ENCODE data around the gene FAF1. TPM values are rescaled to one million over a fixed set of nuclear protein-coding genes. Genes with fewer than 3 reads are reported as not detected.
"Not testable (repeated sequence)": the region's sequence is repeated elsewhere in the genome, so short reads cannot be mapped to it uniquely, and the experiment has no call there.

FAF1 gene
- 148 and 196 TPM in 2 replicates for total RNA-seq (2014; rRNA removed; shearing (Covaris generic))

- peak; percentile 99 for DNase-seq (ENCODE audit: low read depth)
Observed at GRCh38 chr1:50959913-50960844, at the start of gene FAF1. Gene FAF1, minus strand, starts transcription at chr1:50960267. Its CDS starts 456 bp downstream, at chr1:50959811.

DNA sequence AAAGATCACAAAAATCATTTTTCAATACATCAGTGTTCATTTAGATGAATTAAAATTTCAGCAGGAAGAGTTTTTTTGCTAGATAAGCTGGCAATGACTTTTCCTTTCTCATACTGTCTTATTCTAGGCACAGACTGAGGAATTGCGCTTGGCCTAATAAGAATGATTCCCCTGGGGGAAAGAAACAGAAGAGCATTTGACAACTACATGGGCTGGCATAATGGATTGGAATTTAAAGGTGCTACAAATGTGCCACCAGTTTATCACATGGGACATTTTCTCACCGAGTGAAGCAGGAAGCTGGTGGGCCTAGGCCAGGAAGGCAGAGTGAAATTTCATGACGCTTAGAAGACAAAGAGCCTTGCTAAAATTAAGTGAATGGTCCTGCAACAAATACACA lies 49.3 kb upstream of the FAF1 start:
- DNase-seq (ENCODE audit: low read depth) = no peak

DNA sequence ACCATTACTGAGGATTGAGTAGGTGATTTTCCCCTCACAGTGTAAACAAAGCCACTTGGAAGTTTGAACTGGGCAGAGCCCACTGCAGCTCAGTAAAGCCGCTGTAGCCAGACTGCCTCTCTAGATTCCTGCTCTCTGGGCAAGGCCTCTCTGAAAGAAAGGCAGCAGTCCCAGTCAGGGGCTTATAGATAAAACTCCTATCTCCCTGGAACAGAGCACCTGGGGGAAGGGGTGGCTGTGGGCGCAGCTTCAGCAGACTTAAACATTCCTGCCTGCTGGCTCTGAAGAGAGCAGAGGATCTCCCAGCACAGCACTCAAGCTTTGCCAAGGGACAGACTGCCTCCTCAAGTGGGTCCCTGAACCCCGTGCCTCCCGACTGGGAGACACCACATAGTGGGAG lies 45.5 kb upstream of the FAF1 start:
- not testable (repeated sequence) for DNase-seq (ENCODE audit: low read depth)

- no peak for DNase-seq (ENCODE audit: low read depth)
Observed at GRCh38 chr1:51002516-51002915, 42.4 kb upstream of the FAF1 start.

GRCh38 chr1:51000651-51001050 lies 40.6 kb upstream of the FAF1 start:
- no peak for DNase-seq (ENCODE audit: low read depth)

DNA sequence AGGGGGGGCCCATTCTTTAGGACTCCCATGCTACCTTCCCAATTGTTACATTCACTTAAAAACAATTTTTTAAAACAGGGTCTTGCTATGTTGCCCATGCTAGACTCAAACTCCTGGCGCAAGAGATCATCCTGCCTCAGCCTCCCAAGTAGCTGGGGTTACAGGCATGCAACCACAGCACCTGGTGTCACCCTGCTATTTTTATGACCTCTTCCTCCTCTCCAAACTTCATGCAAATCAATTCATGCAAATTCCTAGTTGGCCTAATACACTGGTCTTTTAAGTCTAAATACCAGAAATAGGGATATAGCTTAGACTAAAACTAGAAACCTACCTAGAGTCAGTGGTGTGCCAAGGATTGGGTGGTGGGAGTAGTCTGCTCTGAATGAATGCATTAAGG lies 40.1 kb upstream of the FAF1 start:
- no peak for DNase-seq (ENCODE audit: low read depth)

DNA sequence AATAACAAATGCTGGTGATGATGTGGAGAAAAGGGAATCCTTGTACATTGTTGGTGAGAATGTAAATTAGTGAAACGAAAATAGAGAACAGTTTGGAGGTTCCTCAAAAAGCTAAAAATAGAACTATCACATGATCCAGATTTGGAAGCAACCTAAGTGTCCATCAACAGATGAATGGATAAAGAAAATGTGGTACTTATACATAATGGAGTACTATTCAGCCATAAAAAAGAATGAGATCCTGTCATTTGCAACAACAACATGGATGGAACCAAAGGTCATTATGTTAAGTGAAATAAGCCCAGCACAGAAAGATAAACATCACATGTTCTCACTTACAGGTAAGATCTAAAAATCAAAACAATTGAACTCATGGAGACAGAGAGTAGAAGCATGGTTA lies 39.3 kb upstream of the FAF1 start:
- DNase-seq (ENCODE audit: low read depth) = not testable (repeated sequence)

DNA sequence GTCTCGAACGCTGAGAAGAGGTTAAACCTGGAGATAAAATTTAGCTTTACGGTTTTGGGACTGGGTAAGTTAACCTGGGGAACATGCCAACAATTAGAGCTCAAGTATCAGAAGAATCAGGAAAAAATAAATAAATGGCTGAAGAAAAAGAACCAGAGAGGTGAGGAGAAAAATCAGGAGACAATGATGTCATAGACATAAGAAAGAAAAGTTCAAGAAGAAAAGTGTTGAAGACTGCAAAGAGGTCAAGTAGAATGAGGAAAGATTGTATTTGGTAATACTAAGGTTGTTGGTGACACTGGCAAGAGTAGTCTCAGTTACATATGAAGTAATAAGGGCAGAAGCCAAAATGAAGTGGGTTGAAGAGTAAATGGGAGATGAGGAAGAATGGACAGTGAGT lies 36.0 kb upstream of the FAF1 start:
- no peak for DNase-seq (ENCODE audit: low read depth)

DNA sequence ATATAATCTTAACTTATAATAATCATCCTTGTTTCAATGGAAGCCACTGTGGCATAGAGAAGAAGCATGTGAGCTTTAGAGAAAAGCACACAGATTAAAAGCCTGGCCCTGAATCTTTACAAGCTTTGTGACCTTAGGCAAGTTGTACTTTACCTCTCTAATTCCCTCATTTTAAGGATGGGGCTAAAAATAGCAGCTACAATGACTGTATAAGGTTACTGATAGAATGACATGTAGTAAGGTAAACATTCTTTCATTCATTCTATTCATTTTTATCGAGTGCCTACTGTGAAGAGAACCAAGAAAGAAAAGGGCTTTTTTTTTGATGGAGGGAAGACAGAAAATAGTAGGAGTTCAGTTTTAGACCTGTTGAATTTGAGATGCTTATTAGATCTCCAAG lies 35.6 kb upstream of the FAF1 start:
- no peak for DNase-seq (ENCODE audit: low read depth)

- DNase-seq (ENCODE audit: low read depth) = no peak
Observed at GRCh38 chr1:50994997-50995396, 34.9 kb upstream of the FAF1 start.

DNA sequence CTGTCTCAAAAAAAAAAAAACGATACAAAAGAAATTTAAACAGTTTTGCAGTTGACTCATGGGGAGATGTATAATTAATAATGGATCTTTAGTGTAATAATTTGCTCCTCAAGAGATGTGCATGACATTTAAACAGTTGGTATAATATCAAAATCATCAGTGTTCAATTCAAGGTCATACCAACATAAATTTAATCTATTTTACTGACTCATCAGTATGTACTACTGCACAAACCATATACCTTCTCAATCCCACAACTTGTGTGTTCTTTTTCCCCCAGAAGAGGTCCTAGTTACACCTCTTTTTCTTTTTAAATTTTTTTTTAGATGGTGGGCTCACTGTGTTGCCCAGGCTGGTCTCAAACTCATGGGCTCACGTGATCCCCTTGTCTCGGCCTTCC lies 33.6 kb upstream of the FAF1 start:
- DNase-seq (ENCODE audit: low read depth) = no peak

DNA sequence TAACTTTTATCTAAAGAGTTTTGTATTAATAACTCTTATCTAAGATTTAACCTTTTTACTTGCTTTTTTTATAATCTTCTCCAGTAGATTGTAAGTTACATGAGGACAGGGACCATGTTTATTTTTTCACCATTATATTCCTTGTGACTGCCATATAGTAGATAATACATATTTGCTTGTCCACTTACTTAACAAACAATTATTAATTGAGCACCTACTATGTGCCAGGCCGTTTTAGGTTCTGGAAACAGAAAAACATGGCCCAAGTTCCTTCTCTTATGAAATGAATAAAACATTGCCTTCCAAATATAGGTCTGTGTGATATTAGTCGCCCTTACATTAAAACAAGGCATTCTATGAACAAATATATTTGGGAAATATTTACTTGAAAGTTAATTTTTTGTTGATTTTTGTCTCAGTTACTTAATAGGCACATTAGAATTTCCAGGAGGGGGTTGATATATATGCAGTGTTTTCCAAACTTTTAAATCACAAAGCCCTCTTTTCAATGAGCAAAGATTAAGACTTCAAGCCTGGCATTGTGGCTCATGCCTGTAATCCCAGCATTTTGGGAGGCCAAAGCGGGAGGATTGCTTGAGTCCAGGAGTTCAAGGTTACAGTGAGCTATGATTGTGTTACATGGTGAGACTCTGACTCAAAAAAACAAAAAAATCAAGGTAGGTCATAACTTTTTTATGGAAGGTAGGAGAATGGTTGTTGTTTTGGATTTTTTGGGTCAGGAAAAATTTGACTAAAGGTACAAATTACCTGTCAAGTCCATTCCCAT lies 32.7 kb upstream of the FAF1 start:
- no peak for DNase-seq (ENCODE audit: low read depth)

DNA sequence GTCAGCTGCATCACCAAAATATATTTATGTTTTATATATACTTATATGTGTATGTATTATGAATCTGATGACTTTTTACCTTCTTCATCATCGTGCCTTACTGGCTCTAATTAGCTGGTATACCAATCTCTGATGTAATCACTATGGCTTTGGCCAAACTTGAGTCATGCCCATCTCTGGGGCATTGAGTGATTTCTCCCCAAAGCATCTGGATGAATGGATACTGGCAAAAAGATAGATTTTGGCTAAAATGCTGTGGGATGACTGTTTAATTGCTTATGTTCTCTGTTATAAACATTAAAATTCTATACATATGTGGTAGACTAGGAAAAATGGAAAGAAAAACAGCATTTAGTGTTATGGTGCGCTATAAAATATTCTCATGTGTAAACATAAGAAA lies 29.6 kb upstream of the FAF1 start:
- no peak for DNase-seq (ENCODE audit: low read depth)

GRCh38 chr1:50986653-50987052 lies 26.6 kb upstream of the FAF1 start:
- DNase-seq (ENCODE audit: low read depth) = no peak

DNA sequence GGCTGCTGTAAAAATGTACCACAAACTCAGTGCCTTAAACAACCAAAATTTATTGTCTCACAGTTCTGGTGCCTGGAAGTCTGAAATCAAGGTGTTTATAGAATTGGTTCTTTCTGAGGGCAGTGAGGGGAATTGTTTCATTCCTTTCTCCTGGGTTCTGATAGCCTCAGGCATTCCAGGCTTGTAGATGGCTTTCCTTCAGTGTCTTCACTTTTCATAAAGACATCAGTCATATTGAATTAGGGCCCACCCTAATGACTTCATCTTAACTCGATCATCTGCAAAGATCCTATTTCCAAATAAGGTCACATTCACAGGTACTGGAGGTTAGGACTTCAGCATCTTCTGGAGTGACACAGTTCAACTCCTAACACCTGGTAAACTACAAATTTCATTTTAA lies 25.0 kb upstream of the FAF1 start:
- DNase-seq (ENCODE audit: low read depth) = no peak

DNA sequence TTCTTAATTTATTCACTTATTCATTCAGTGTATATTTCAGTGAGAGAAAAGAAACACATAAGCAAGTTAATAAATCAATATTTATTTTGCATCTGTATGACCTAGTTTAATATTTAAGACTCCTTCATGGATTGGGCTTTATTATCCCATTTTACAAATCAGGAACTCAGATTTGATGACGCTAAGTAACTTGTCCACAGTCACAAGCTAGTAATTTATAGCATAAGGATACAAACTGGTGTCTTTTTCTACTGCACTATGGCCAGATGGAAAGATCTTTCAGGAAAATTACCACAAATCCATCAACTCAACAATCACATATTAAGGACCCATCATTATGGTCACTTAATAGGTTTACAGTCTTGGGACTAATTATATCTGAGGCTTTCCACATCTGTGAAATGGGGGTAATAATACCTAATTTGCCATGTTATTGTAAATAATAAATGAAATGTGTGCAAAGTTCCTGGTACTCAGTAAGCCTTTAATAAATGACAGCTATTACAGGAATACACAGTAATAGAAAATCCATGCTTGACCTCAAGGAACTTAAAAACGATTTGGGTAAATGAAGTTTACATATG lies 23.2 kb upstream of the FAF1 start:
- no peak for DNase-seq (ENCODE audit: low read depth)

- no peak for DNase-seq (ENCODE audit: low read depth)
Observed at GRCh38 chr1:50982611-50983010, 22.5 kb upstream of the FAF1 start.

GRCh38 chr1:50981741-50982140 lies 21.7 kb upstream of the FAF1 start:
- DNase-seq (ENCODE audit: low read depth) = no peak

- no peak for DNase-seq (ENCODE audit: low read depth)
Observed at GRCh38 chr1:50980505-50980904, 20.4 kb upstream of the FAF1 start.

DNA sequence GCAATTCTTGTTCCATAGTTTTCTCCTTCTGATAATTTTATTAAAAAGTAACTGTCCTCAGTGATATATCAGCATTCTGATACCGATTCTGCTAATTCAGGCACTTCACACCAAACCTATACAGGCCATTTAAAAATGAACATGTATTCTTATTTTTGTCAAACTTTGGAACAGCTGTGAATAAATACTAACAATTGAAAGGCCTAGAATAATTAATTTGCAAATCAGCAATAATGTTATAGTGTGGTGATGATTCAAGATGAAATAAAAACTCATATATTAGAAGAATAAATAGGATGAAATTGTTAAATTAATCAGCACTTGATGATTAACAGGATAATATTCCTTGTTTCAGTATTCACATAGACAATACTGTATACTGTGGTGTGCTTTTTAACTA lies 19.9 kb upstream of the FAF1 start:
- DNase-seq (ENCODE audit: low read depth) = no peak

DNA sequence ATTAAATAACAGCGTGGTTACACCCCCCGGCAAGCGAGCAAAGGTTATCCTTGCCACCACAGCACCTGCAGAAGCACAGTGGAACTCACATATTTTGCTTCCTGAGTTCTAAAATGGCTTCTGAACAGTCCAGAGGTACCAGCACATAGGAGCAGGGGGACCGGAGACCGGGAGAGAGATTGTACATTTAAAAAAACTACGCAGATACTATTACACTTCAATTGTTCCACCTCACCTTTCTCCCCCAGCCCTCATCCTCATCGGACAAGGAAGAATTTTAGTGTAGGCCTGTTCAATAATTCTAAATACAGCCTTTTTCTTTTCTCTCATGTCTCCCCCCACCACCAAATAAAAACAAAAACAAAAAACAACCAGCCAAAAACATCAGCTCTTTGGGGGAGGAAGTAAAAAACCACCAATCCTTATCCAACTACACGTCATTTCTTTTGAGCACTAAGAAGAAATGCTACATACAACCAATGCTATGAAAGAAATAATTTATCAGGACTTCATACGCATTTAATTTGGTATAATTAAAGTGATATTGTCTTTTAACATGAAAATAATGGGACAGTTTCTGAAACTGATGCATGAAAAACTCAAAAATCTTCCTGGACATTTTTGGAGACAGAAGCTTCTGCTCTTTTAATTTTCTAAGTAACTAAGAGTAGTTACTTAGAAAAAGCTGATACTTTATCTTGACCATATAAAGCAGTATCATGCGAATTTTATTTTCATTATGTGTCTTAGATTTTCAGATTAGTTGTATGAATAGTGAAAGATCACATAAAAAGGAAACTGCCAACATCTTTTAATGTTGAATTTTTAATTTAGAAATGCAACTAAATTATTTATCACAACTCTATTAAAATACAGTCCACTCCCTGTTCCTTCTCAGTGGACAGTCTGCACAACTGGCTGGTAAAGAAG lies 19.1 kb upstream of the FAF1 start:
- peak; percentile 49 for DNase-seq (ENCODE audit: low read depth)
